ENCODE data around the gene POLR1G.

GRCh38 chr19:45370410-45371204, 35.8 kb upstream of the POLR1G start, which contains the start of gene ERCC2:
- TF ChIP-seq RAD21 (IDR thresholded peaks at IDR 0.05; ENCODE audit: low read depth) (no peak), CREB1 (IDR thresholded peaks at IDR 0.05; ENCODE audit: low read depth) (no peak), TAF1 (IDR thresholded peaks at IDR 0.05; ENCODE audit: low read depth) (peak; percentile 46; the same call in 1 of the 2 replicates), ZBTB7A (IDR thresholded peaks at IDR 0.05; ENCODE audit: low read depth) (peak; percentile 99), EP300 (IDR thresholded peaks at IDR 0.05; ENCODE audit: borderline replicate concordance) (no peak)

All from Ishikawa (cell line).